ENCODE data around the gene DIO3.

- TF ChIP-seq PAX5 (IDR thresholded peaks at IDR 0.05; ENCODE audit: insufficient read depth, low read length, severe bottlenecking) (no peak), POLR2A (IDR thresholded peaks at IDR 0.05; ENCODE audit: low read depth, low read length) (no peak), POLR2AphosphoS5 (IDR thresholded peaks at IDR 0.05; ENCODE audit: low read depth, low read length) (no peak), TAF1 (IDR thresholded peaks at IDR 0.05; ENCODE audit: low read depth, low read length) (no peak), SPI1 (IDR thresholded peaks at IDR 0.05; ENCODE audit: low read depth, low read length) (no peak)
Measured at GRCh38 chr14:101602466-101602840, 41.2 kb downstream of the DIO3 start.

Measured in GM12891 (cell line).